Pancreas (tissue), 10 donors: Measurements from ENCODE around the gene BEST2. TPM values are rescaled to one million over a fixed set of nuclear protein-coding genes. Genes with fewer than 3 reads are reported as not detected.
A peak's percentile ranks its signal among the peaks of the same experiment; 100 is the strongest.

Experiments used
- ATAC-seq, 4 donors: fragments of 200-7000 bp; cut with Tn5 transposase; one replicate each; pipeline versions ENCODE4 v1.8.0 to v1.9.1; 2020; ENCODE audit warnings: mild to moderate bottlenecking in 4 of 4, moderate library complexity in 4 of 4
- DNase-seq, 6 donors: peaks; one replicate each; pipeline ENCODE4 v3.0.0-alpha.2; 2020
- FAIRE-seq: peaks from 2 replicates; lab custom pipeline; 2012; peaks lifted over from hg19 to GRCh38; lab: Jason Lieb, UNC
- H3K27ac ChIP-seq, 4 donors: fragments of 200-600 bp; sonication (generic); 1 replicate in 3 of 4; 2 replicates in 1 of 4; pipeline versions ENCODE4 v1.5.0 to v1.8.0; 2020
- H3K27me3 ChIP-seq, 4 donors: fragments of 200-600 bp; one replicate each; pipeline ENCODE4 v1.8.0; 2021
- H3K36me3 ChIP-seq, 3 donors: fragments of 200-600 bp; sonication (generic) in 1 of 3; one replicate each; pipeline versions ENCODE4 v1.5.0 to v1.8.0; 2020 to 2021
- H3K4me1 ChIP-seq, 3 donors: fragments of 200-600 bp; one replicate each; pipeline ENCODE4 v1.8.0; 2021
- H3K4me3 ChIP-seq, 4 donors: fragments of 200-600 bp; sonication (generic) in 2 of 4; one replicate each; pipeline versions ENCODE4 v1.5.0 to v1.8.0; 2020 to 2021
- H3K9me3 ChIP-seq, 4 donors: fragments of 200-600 bp; one replicate each; pipeline ENCODE4 v1.8.0; 2021
- WGBS, 2 donors: extraction: QIAGEN DNeasy Blood & Tissue Kit; methylation state at CpG; one replicate each; pipeline ENCODE4 v1.1.7; 2013; 5-methylcytosine and 5-hydroxymethylcytosine counted together
- intact Hi-C, 3 donors: fragments of 100-400 bp; cut with DNase I; formaldehyde crosslinking; loops; one replicate each; pipeline versions ENCODE4 v1.11.1 to v1.14.2; 2022
- polyA plus RNA-seq, 2 donors: library from polyadenylated mRNA; stranded (reverse); fragments of 200-250 nt; gene quantifications; one replicate each; pipeline ENCODE4 v1.2.3, GENCODE V29; 2013
- total RNA-seq, 6 donors: library from RNA; stranded (reverse); fragmentation: NEBNext Ultra II Directional in 4 of 6; extraction: Animal tissue kit (Norgen Biotek cat#: 25700) in 4 of 6; gene quantifications; one replicate each; pipeline versions ENCODE4 v1.2.1 to v1.2.4, GENCODE V29; 2021 to 2023
- TF ChIP-seq, protein P1 (sequence below), 4 donors: fragments of 200-600 bp; sonication (generic) in 3 of 4; IDR thresholded peaks; one replicate each; pipeline versions ENCODE4 v1.5.0 to v1.8.0; 2021; ENCODE audit warnings: antibody characterized with exemption in 4 of 4
- donor health status: healthy with polysubstance abuse.
- donor health status: DM: no; HTN: no; CAD: no; lungs with moderate emphysema.
- donor health status: DM: no; HTN: no; CAD: no.
- donor health status: control.
- donor health status: control.
- donor health status: Bipolar disorder and iron deficiency.
- donor health status: DM: yes; HTN: yes; CAD: no.
- donor health status: DM: no; HTN: no; CAD: no.
- donor health status: DM: no; HTN: no; CAD: no.
- donor health status: DM: yes; HTN: yes; CAD: no.

The BEST2 gene
- total and polyA plus RNA-seq, 8 donors: not detected

- Histone ChIP-seq H3K9me3 (no peaks in the 10 kb centered on the region), H3K4me1 (no peaks in the 10 kb centered on the region), H3K27me3 (no peaks in the 10 kb centered on the region), H3K27ac (no peak overlapping the region), H3K36me3 (peaks cover 0 to 36% (median 24%) of the 10 kb centered on the region in 3 donors), H3K4me3 (no peak overlapping the region)
- ATAC-seq (no peak), FAIRE-seq (no peak), DNase-seq (no peak)
- TF ChIP-seq, protein P1, sequence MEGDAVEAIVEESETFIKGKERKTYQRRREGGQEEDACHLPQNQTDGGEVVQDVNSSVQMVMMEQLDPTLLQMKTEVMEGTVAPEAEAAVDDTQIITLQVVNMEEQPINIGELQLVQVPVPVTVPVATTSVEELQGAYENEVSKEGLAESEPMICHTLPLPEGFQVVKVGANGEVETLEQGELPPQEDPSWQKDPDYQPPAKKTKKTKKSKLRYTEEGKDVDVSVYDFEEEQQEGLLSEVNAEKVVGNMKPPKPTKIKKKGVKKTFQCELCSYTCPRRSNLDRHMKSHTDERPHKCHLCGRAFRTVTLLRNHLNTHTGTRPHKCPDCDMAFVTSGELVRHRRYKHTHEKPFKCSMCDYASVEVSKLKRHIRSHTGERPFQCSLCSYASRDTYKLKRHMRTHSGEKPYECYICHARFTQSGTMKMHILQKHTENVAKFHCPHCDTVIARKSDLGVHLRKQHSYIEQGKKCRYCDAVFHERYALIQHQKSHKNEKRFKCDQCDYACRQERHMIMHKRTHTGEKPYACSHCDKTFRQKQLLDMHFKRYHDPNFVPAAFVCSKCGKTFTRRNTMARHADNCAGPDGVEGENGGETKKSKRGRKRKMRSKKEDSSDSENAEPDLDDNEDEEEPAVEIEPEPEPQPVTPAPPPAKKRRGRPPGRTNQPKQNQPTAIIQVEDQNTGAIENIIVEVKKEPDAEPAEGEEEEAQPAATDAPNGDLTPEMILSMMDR (IDR thresholded peaks at IDR 0.05): no peak
- intact Hi-C loops: loop anchor here in 2 of 3 donors (5.0 kb wide), 3 partner anchors 33 to 78 kb away; partner anchors contain the start of genes PRDX2 (in 1 of the 2) and THSD8 (in 1 of the 2)
- 97 to 99% methylated on average over 16 of the region's 16 CpGs for WGBS, 2 donors
Observed at GRCh38 chr19:12764698-12765097, 13.1 kb downstream of the BEST2 start.

DNA sequence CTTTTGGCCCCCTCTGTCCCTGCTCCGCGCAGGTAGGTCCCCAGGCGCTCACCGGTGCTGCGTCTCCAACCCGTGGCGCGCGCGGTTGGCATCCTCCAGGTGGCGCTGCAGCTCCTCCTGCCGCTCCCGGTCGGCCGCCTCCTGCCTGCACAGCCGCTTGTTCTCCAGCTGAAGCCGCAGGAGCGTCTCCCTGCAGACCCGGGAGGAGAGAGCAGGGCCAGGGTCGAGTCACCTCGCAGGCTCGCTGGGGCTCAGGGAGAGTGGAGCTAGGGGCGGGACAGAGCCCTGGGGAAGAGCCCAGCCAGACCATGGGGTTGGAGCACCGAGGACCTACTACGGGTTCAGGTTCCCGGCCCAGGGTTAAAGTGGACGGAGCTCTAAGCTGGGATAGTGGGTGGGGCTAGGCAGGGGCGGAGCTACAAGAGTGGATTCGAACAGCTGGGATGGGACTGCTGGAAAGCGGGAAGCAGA, 14.5 kb downstream of the BEST2 start:
- WGBS, 2 donors: 44 to 86% methylated on average over 30 of the region's 30 CpGs
- H3K9me3 ChIP-seq: no peaks in the 10 kb centered on the region
- ATAC-seq: peak; percentile 75 to 95 (median 84)
- intact Hi-C loops: loop anchor here in 1 of 3 donors (5.0 kb wide), 1 partner anchor 36 kb away; the partner anchor contains the start of genes PRDX2 and THSD8
- no peak overlapping the region for H3K27ac ChIP-seq
- H3K27me3 ChIP-seq: no peaks in the 10 kb centered on the region
- H3K4me3 ChIP-seq: peak overlapping the region in 2 of 4 donors; percentile 20 to 35
- DNase-seq: peak in 5 of 6 donors; percentile 63 to 91 (median 87)
- H3K36me3 ChIP-seq: peaks cover 0 to 38% (median 25%) of the 10 kb centered on the region in 3 donors
- no peaks in the 10 kb centered on the region for H3K4me1 ChIP-seq
- TF ChIP-seq, protein P1 (IDR thresholded peaks at IDR 0.05): peak; percentile 38 to 54 (median 52)
- no peak for FAIRE-seq

GRCh38 chr19:12767150-12767549, 15.6 kb downstream of the BEST2 start:
- WGBS, 2 donors: 92 to 97% methylated on average over 11 of the region's 11 CpGs

DNA sequence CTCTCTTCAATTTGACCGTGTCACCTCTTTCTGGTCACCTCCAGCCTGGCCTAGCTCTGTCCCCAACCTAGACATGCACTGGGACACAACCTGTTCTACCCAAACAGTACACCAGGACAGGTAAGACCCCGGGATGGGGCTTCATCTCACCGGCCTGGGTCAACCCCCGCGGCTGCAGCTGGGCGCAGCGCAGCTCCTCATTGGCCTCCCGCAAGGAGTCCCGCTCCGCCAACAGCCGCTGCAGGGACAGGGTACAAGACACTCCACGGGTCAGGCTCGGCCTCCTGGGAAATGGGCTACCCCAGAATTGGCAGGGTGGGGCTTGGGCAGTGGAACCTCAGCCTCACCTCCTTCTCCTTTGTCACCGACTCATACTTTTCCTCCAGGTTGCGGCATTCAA, 16.1 kb downstream of the BEST2 start:
- DNase-seq (no peak), ATAC-seq (no peak), FAIRE-seq (no peak)
- no peak overlapping the region for H3K27ac ChIP-seq
- no peaks in the 10 kb centered on the region for H3K9me3 ChIP-seq
- no peaks in the 10 kb centered on the region for H3K27me3 ChIP-seq
- WGBS, 2 donors: 94 to 95% methylated on average over 14 to 15 of the region's 15 CpGs
- H3K4me3 ChIP-seq: no peak overlapping the region
- intact Hi-C loops: loop anchor here in 1 of 3 donors (5.0 kb wide), 1 partner anchor 35 kb away; the partner anchor contains the start of genes PRDX2 and THSD8
- H3K4me1 ChIP-seq: no peaks in the 10 kb centered on the region
- H3K36me3 ChIP-seq: peaks cover 0 to 36% (median 25%) of the 10 kb centered on the region in 3 donors
- TF ChIP-seq, protein P1 (IDR thresholded peaks at IDR 0.05): no peak

More at GRCh38 chr19:12767150-12767549, 15.6 kb downstream of the BEST2 start:
- TF ChIP-seq, protein P1 (IDR thresholded peaks at IDR 0.05): no peak
- Histone ChIP-seq H3K4me1 (no peaks in the 10 kb centered on the region), H3K9me3 (no peaks in the 10 kb centered on the region), H3K4me3 (no peak overlapping the region), H3K27me3 (no peaks in the 10 kb centered on the region), H3K36me3 (peaks cover 0 to 38% (median 25%) of the 10 kb centered on the region in 3 donors), H3K27ac (no peak overlapping the region)
- ATAC-seq: no peak
- no peak for DNase-seq
- intact Hi-C loops: loop anchor here in 1 of 3 donors (5.0 kb wide), 1 partner anchor 35 kb away; the partner anchor contains the start of genes PRDX2 and THSD8
- no peak for FAIRE-seq

- Histone ChIP-seq H3K4me3 (no peak overlapping the region), H3K9me3 (no peaks in the 10 kb centered on the region), H3K4me1 (no peaks in the 10 kb centered on the region), H3K27me3 (no peaks in the 10 kb centered on the region), H3K36me3 (peaks cover 0 to 22% (median 18%) of the 10 kb centered on the region in 3 donors), H3K27ac (no peak overlapping the region)
- ATAC-seq: no peak
- DNase-seq: no peak
- no peak for FAIRE-seq
- TF ChIP-seq, protein P1 (IDR thresholded peaks at IDR 0.05): no peak
- WGBS, 2 donors: 80 to 83% methylated on average over 35 to 37 of the region's 37 CpGs
- intact Hi-C loops: loop anchor here in 1 of 3 donors (5.0 kb wide), 1 partner anchor 33 kb away; the partner anchor contains the start of genes PRDX2 and THSD8
Observed at GRCh38 chr19:12769689-12770088, 18.1 kb downstream of the BEST2 start.
